Liver (tissue), 9 donors: ENCODE measurements around the gene HTT-AS. TPM values are rescaled to one million over a fixed set of nuclear protein-coding genes. Genes with fewer than 3 reads are reported as not detected.

Experiments
- DNase-seq: peaks from one replicate; pipeline ENCODE4 v3.0.0-alpha.2; 2017; ENCODE audit warnings: low spot score
- H3K27ac ChIP-seq, 2 donors: one replicate each; pipeline ENCODE4 v1.7.0; 2013; ENCODE audit warnings: inconsistent platforms in 2 of 2, low read length in 2 of 2, control low read depth in 1 of 2, low read depth in 1 of 2, mild to moderate bottlenecking in 1 of 2
- H3K27me3 ChIP-seq, 4 donors: one replicate each; pipeline versions ENCODE4 v1.6.1 to v1.7.0; 2013; ENCODE audit warnings: low read length in 3 of 4, inconsistent platforms in 1 of 4, mild to moderate bottlenecking in 1 of 4, moderate library complexity in 1 of 4; ENCODE audit not compliant: control insufficient read depth in 4 of 4, insufficient read depth in 4 of 4
- H3K36me3 ChIP-seq, 4 donors: one replicate each; pipeline versions ENCODE4 v1.6.1 to v1.7.0; 2013; ENCODE audit warnings: low read length in 3 of 4, mild to moderate bottlenecking in 3 of 4, low read depth in 1 of 4, moderate library complexity in 1 of 4; ENCODE audit not compliant: control insufficient read depth in 4 of 4, insufficient read depth in 3 of 4
- H3K4me1 ChIP-seq, 4 donors: one replicate each; pipeline versions ENCODE4 v1.6.1 to v1.7.0; 2013; ENCODE audit warnings: low read length in 3 of 4, mild to moderate bottlenecking in 3 of 4, moderate library complexity in 1 of 4; ENCODE audit not compliant: control insufficient read depth in 4 of 4, insufficient read depth in 4 of 4
- H3K4me3 ChIP-seq, 3 donors: one replicate each; pipeline versions ENCODE4 v1.6.1 to v1.7.0; 2013; ENCODE audit warnings: low read length in 3 of 3, control low read depth in 1 of 3, low read depth in 1 of 3, mild to moderate bottlenecking in 1 of 3
- H3K9ac ChIP-seq, 2 donors: one replicate each; pipeline ENCODE4 v1.7.0; 2013; ENCODE audit warnings: low read length in 2 of 2, mild to moderate bottlenecking in 2 of 2, moderate library complexity in 2 of 2, control low read depth in 1 of 2, low read depth in 1 of 2
- H3K9me3 ChIP-seq, 4 donors: one replicate each; pipeline versions ENCODE4 v1.6.1 to v1.7.0; 2013; ENCODE audit warnings: low read length in 3 of 4; ENCODE audit not compliant: control insufficient read depth in 4 of 4
- EGR1 ChIP-seq, 2 donors: IDR thresholded peaks; 2 replicates each; pipeline ENCODE4 v1.6.1; 2016 to 2018; ENCODE audit warnings: antibody characterized with exemption in 2 of 2, low read depth in 2 of 2
- FOXA1 ChIP-seq: IDR thresholded peaks from 2 replicates; pipeline ENCODE4 v1.6.1; 2016; ENCODE audit warnings: antibody characterized with exemption
- FOXA2 ChIP-seq: IDR thresholded peaks from 2 replicates; pipeline ENCODE4 v1.6.1; 2016; ENCODE audit warnings: antibody characterized with exemption
- GABPA ChIP-seq, 2 donors: IDR thresholded peaks in 1 of 2; conservative IDR thresholded peaks in 1 of 2; 2 replicates each; pipeline ENCODE4 v1.6.1; 2016; ENCODE audit warnings: antibody characterized with exemption in 2 of 2, mild to moderate bottlenecking in 1 of 2, moderate library complexity in 1 of 2
- HNF4A ChIP-seq, 2 donors: conservative IDR thresholded peaks; 2 replicates each; pipeline ENCODE4 v1.6.1; 2016; ENCODE audit warnings: antibody characterized with exemption in 2 of 2, mild to moderate bottlenecking in 2 of 2
- HNF4G ChIP-seq: IDR thresholded peaks from 2 replicates; pipeline ENCODE4 v1.6.1; 2016; ENCODE audit warnings: antibody characterized with exemption
- NR2F2 ChIP-seq: IDR thresholded peaks from 2 replicates; pipeline ENCODE4 v1.6.1; 2016; ENCODE audit warnings: antibody characterized with exemption
- RAD21 ChIP-seq, 2 donors: IDR thresholded peaks; 2 replicates each; pipeline ENCODE4 v1.6.1; 2016; ENCODE audit warnings: antibody characterized with exemption in 2 of 2, mild to moderate bottlenecking in 2 of 2
- RXRA ChIP-seq, 2 donors: IDR thresholded peaks; 2 replicates each; pipeline ENCODE4 v1.6.1; 2017 to 2018; ENCODE audit warnings: antibody characterized with exemption in 2 of 2, mild to moderate bottlenecking in 1 of 2
- SP1 ChIP-seq: IDR thresholded peaks from 2 replicates; pipeline ENCODE4 v1.6.1; 2018; ENCODE audit warnings: antibody characterized with exemption, mild to moderate bottlenecking
- TAF1 ChIP-seq: conservative IDR thresholded peaks from 2 replicates; pipeline ENCODE4 v1.6.1; 2016; ENCODE audit warnings: antibody characterized with exemption, mild to moderate bottlenecking
- YY1 ChIP-seq: IDR thresholded peaks from 2 replicates; pipeline ENCODE4 v1.6.1; 2016; ENCODE audit warnings: antibody characterized with exemption, mild to moderate bottlenecking
- ZBTB33 ChIP-seq: IDR thresholded peaks from 2 replicates; pipeline ENCODE4 v1.6.1; 2016; ENCODE audit warnings: antibody characterized with exemption
- WGBS: extraction: QIAGEN DNeasy Blood & Tissue Kit; methylation state at CpG from one replicate; pipeline ENCODE4 v1.1.7; 2013; 5-methylcytosine and 5-hydroxymethylcytosine counted together
- polyA plus RNA-seq, 2 donors: library from polyadenylated mRNA; stranded (reverse) in 1 of 2; unstranded in 1 of 2; fragments of 200-250 nt in 1 of 2; fragments of >200 nt in 1 of 2; fragmentation: Nextera tagmentation in 1 of 2; extraction: Ambion mirVana in 1 of 2; gene quantifications; one replicate each; pipeline versions ENCODE4 v1.2.1 to v1.2.3, GENCODE V29; 2013 to 2015
- total RNA-seq, 2 donors: library from RNA; depleted of rRNA; stranded (reverse); fragments of >200 nt; gene quantifications; one replicate each; pipeline ENCODE4 v1.2.3, GENCODE V29; 2014
- TF ChIP-seq, protein P1 (sequence below): fragments of 150-350 bp; IDR thresholded peaks from 2 replicates; pipeline ENCODE4 v1.5.1; 2017; ENCODE audit warnings: improper control_type of control experiment, low read depth, low read length; ENCODE audit not compliant: missing input control
- TF ChIP-seq, protein P2 (sequence below): IDR thresholded peaks from 2 replicates; pipeline ENCODE4 v1.6.1; 2016; ENCODE audit warnings: antibody characterized with exemption, mild to moderate bottlenecking
- TF ChIP-seq, protein P3 (sequence below): IDR thresholded peaks from 2 replicates; pipeline ENCODE4 v1.6.1; 2016; ENCODE audit warnings: antibody characterized with exemption
- donor health status: healthy.
- donor health status: healthy.
- donor health status: healthy.
- donor health status: healthy.
- donor health status: healthy.

The HTT-AS gene
- total and polyA plus RNA-seq, 4 donors: not detected

GRCh38 chr4:3040452-3041191, 33.7 kb downstream of the HTT-AS start (continued):
- no peak for TF ChIP-seq GABPA (IDR thresholded peaks at IDR 0.05 in 1 of 2, conservative IDR thresholded peaks at IDR 0.05 in 1 of 2)
- no peak for TF ChIP-seq FOXA2

- 90% methylated on average over 8 of the region's 8 CpGs for WGBS
- H3K4me3 ChIP-seq: no peak overlapping the region
- TF ChIP-seq YY1: no peak
- TF ChIP-seq, protein P1, sequence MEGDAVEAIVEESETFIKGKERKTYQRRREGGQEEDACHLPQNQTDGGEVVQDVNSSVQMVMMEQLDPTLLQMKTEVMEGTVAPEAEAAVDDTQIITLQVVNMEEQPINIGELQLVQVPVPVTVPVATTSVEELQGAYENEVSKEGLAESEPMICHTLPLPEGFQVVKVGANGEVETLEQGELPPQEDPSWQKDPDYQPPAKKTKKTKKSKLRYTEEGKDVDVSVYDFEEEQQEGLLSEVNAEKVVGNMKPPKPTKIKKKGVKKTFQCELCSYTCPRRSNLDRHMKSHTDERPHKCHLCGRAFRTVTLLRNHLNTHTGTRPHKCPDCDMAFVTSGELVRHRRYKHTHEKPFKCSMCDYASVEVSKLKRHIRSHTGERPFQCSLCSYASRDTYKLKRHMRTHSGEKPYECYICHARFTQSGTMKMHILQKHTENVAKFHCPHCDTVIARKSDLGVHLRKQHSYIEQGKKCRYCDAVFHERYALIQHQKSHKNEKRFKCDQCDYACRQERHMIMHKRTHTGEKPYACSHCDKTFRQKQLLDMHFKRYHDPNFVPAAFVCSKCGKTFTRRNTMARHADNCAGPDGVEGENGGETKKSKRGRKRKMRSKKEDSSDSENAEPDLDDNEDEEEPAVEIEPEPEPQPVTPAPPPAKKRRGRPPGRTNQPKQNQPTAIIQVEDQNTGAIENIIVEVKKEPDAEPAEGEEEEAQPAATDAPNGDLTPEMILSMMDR: no peak
- TF ChIP-seq, protein P2, sequence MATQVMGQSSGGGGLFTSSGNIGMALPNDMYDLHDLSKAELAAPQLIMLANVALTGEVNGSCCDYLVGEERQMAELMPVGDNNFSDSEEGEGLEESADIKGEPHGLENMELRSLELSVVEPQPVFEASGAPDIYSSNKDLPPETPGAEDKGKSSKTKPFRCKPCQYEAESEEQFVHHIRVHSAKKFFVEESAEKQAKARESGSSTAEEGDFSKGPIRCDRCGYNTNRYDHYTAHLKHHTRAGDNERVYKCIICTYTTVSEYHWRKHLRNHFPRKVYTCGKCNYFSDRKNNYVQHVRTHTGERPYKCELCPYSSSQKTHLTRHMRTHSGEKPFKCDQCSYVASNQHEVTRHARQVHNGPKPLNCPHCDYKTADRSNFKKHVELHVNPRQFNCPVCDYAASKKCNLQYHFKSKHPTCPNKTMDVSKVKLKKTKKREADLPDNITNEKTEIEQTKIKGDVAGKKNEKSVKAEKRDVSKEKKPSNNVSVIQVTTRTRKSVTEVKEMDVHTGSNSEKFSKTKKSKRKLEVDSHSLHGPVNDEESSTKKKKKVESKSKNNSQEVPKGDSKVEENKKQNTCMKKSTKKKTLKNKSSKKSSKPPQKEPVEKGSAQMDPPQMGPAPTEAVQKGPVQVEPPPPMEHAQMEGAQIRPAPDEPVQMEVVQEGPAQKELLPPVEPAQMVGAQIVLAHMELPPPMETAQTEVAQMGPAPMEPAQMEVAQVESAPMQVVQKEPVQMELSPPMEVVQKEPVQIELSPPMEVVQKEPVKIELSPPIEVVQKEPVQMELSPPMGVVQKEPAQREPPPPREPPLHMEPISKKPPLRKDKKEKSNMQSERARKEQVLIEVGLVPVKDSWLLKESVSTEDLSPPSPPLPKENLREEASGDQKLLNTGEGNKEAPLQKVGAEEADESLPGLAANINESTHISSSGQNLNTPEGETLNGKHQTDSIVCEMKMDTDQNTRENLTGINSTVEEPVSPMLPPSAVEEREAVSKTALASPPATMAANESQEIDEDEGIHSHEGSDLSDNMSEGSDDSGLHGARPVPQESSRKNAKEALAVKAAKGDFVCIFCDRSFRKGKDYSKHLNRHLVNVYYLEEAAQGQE: no peak
- TF ChIP-seq NR2F2: no peak
- no peak for TF ChIP-seq FOXA1
- TF ChIP-seq, protein P3, sequence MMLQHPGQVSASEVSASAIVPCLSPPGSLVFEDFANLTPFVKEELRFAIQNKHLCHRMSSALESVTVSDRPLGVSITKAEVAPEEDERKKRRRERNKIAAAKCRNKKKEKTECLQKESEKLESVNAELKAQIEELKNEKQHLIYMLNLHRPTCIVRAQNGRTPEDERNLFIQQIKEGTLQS: no peak
- no peak for TF ChIP-seq RAD21 (IDR thresholded peaks at IDR 0.05)
- TF ChIP-seq RXRA (IDR thresholded peaks at IDR 0.05): no peak
- no peak overlapping the region for H3K9ac ChIP-seq
- no peaks in the 10 kb centered on the region for H3K36me3 ChIP-seq
- peaks cover 3 to 28% (median 10%) of the 10 kb centered on the region in 4 donors for H3K4me1 ChIP-seq
- H3K27ac ChIP-seq: no peak overlapping the region
- no peaks in the 10 kb centered on the region for H3K9me3 ChIP-seq
- no peak for DNase-seq
- H3K27me3 ChIP-seq: no peaks in the 10 kb centered on the region
Observed at GRCh38 chr4:3039706-3040366, 34.5 kb downstream of the HTT-AS start.

- Histone ChIP-seq H3K9ac (no peak overlapping the region), H3K4me3 (no peak overlapping the region), H3K36me3 (no peaks in the 10 kb centered on the region), H3K27ac (no peak overlapping the region), H3K9me3 (no peaks in the 10 kb centered on the region), H3K27me3 (no peaks in the 10 kb centered on the region), H3K4me1 (peaks cover 3 to 28% (median 10%) of the 10 kb centered on the region in 4 donors)
- 62% methylated on average over 6 of the region's 6 CpGs for WGBS
- no peak for TF ChIP-seq RAD21 (IDR thresholded peaks at IDR 0.05)
- no peak for TF ChIP-seq ZBTB33
- TF ChIP-seq, protein P2: no peak
- no peak for TF ChIP-seq RXRA (IDR thresholded peaks at IDR 0.05)
- no peak for TF ChIP-seq EGR1 (IDR thresholded peaks at IDR 0.05; ENCODE audit: low read depth in 2 of 2)
- TF ChIP-seq HNF4A (conservative IDR thresholded peaks at IDR 0.05): no peak
- TF ChIP-seq TAF1: no peak
- TF ChIP-seq YY1: no peak
- TF ChIP-seq SP1: no peak
- no peak for TF ChIP-seq HNF4G
- no peak for TF ChIP-seq GABPA (IDR thresholded peaks at IDR 0.05 in 1 of 2, conservative IDR thresholded peaks at IDR 0.05 in 1 of 2)
- no peak for DNase-seq
Observed at GRCh38 chr4:3037957-3038461, 36.3 kb downstream of the HTT-AS start.
